HG03378 (cell line): Measurements from ENCODE around the gene CNTN1.

Source experiments
- ATAC-seq: cut with Tn5 transposase; IDR thresholded peaks from one replicate; pipeline ENCODE4 v1.9.1; 2021; ENCODE audit warnings: mild to moderate bottlenecking, moderate library complexity; ENCODE audit not compliant: unreplicated experiment

The CNTN1 gene

DNA sequence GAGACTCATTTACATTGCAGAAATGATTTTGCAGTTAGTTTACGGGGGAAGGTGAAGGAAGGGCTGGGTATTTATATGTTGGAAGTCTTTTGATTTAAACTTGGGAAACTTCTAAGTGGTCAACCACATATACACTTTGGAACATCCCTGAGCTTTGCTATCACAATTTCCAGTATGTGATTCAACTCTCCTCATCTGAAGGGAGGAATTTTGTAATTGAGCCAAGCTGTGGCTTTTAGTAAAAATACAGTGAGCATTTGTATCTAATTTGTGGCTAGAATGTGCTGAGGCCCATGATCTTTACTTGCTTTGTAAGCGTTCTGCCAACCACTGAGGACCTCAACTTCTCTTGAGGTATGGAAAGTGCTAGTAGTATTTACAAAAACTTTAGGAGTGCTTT is 260.8 kb downstream of the CNTN1 start:
- ATAC-seq: no peak

DNA sequence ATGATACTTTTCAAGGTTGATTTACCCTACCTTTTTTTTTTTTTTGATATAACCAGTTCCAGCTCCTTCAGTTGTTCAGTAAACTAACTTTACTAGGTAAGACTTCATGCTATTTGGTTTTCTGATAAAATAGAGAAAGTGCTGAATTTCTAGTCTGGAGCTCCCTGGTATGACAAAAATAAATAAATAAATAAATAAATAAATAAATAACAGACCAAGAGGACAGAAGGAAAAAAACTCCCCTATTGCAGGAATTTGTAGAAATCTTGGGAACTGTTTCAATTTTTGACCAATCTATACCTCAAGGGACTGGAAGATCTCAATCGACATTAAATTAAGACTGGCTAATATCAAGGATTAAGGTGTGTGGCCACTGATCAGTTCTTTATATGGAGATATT is 265.2 kb downstream of the CNTN1 start:
- ATAC-seq: no peak

DNA sequence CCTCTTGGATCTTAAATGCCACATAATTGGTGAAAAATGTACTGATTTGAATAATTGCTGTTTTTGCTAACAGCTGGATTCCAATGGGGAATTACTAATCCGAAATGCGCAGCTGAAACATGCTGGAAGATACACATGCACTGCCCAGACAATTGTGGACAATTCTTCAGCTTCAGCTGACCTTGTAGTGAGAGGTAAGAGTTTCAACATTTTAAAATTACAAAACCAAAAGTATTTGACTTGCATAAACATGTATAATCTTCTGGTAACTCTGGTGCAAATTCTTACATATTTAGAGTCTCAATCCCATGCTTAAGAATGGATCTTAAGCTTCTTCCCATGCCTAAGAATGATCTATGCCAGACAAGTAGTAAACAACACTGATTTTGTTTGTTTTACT is 266.8 kb downstream of the CNTN1 start:
- ATAC-seq: no peak

DNA sequence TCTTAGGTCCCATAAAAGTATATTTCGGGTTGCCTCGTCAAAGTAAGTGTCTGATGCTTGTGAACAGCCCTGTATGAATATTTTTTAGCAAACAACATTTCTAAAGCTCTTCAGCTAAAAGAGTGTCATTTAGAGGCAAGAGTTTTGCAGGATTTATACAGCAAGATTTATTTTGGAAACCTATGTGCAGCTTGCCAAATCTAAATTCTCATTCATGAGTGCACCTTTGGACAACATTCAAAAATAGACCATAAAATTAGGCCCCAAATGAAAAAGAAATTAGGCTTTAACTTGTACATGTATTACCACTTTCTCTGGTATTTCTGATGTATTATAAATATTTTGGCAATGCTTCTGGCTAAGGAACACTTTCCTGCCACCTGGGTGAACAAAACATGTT is 271.5 kb downstream of the CNTN1 start:
- no peak for ATAC-seq

DNA sequence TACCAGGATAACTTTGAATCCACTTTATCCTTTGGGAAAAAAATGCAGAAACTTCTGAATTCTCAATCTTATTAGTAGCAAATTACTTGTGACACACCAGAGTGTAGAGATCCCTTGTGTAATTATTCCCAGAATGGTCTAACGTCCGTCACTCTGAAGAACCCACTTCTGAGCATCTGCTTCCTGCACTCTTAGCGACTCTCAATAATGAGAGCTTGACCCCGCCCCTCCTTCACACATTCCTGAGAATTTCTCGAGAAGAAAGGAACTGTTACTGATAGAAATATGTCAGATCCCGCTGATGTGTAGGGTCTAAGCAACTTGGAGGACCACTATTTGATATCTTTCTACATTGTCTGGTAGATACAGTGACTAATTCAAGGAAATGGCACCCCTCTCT is 277.6 kb downstream of the CNTN1 start:
- no peak for ATAC-seq

DNA sequence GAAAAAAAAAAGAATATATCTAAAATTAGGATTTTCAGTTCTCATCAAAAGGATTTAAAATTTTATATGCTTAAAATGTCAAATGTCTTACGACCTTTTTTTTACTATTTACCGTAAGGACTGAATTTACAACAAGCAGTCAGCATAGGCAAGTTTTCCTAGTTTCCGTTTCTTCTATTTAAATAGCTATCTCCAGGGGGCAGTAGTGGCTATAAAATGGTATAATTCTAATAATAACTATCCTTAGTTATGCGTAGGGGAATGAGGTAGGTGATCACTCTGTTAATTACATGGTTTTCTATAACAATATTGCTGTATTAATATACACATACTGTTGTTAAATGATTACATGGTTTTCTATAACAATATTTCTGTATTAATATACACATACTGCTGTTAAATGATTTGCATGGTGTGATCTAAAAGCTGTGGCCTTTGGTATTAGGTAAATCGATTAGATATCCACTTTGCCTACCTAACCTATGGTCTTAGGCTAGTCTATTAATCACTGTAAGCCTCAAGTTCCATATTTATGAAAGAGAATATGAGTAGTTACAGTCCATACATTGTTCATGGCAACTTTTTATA is 278.2 kb downstream of the CNTN1 start:
- ATAC-seq: no peak

DNA sequence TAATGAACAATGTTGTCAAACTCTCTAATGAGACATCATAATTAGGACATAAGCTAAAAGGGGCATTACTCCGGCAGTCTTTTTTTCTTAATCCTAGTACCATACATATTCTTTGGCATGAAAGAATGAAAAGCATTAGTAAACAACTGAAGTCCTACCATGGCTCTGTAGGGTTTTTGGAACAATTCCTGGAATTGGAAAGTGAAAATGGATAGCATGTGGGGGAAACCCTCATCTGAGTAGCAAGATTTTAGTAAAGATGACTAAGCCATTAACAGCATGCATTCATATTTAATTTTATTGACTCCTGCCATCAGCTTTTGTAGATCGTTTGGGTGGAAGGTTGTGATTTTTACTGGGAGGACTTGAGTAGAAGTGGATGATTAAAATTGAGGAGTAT is 279.7 kb downstream of the CNTN1 start:
- no peak for ATAC-seq

DNA sequence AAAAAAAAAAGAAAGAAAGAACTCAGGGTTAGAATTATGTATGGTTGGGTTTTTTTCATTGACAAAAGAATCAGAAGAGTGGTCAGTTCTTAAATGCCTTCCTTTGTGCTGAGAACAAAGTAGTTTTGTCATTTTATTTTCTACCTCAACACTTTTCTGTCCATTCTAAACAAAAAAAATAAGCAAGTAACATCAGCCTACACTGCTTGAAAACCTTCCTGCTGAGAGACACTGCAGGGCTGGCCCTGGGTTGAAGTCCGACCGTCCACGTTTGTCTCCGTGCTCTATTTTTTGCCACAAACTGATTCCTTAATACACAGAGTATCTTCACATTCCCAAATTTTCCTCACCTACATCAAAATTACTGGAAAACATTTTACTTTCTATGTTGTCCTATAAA is 284.3 kb downstream of the CNTN1 start:
- ATAC-seq: no peak

DNA sequence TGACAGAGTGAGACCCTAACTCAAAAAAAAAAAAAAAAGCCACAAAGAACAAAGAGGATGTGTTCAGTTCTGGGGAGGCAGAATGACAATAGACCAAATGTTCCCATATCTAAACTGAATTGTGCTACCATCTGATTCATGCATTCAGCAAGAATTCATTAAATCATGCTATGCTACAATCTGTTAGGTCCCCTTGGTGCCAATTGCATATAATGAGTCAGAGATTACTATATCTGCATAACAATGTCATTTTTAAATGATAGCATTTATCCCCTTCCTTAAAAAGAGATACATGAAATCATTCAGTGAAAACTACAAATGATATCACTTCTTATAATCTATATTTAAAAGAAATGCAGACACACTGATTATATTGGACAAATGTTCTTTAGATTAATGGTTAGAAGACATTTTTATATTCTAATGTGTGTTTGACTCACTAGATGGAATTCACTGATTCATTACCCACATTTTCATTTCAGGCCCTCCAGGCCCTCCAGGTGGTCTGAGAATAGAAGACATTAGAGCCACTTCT is 288.3 kb downstream of the CNTN1 start:
- ATAC-seq: no peak

DNA sequence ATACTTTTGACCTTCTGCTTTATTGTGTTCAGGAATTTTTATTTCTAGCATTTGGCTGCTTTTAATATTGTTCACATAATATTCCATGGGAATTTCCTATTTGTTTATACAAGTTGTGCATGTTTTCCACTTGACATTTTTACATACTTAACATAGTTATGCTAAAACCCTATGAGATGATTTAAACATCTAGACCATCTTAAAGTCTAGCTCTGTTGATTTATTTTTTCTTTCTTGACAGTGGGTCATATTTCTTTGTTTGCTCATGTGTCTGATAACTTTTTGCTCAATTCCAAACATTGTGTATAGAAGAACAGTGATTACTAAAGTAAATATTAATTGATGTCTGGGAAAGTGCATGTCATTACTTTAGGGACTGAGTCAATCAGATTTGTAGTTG is 293.8 kb downstream of the CNTN1 start:
- ATAC-seq: no peak

DNA sequence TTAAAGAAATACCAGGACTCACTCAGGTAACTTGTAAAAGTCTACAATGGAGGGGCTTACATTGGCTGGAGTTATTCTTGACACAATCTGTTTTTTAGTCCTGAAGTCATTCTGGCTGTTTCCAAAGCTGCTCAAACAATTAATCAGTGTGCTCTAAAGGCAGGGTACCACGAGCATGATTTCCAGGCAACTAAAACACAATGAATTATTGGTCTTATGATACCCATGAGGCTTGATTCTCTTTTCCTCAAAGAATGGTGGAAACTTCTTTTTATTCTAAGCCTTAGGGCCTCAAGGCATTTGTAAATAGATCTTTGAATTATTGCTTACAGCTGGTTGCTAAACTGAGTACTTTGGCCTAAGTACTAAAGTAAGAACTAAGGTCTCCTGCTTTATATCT is 296.1 kb downstream of the CNTN1 start:
- no peak for ATAC-seq

DNA sequence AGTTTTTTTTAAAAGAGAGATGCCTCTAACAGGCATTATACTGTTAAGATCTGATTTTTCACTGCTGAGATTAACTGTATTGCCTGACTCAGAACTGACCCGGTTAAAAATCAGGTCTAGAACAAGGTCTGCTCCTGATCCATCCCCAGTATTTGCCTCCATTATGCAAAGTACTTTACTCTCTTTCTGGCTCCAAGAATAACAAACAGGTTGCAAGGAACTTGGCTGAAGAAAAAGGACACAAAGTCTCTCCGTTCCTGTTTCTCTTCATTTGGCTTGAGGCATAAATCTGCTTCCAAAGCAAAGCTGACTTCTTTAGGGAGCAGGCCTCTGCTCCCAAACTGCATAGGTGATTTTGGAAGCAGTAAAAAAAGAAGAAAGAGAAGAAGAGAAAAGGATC is 296.6 kb downstream of the CNTN1 start:
- ATAC-seq: no peak

DNA sequence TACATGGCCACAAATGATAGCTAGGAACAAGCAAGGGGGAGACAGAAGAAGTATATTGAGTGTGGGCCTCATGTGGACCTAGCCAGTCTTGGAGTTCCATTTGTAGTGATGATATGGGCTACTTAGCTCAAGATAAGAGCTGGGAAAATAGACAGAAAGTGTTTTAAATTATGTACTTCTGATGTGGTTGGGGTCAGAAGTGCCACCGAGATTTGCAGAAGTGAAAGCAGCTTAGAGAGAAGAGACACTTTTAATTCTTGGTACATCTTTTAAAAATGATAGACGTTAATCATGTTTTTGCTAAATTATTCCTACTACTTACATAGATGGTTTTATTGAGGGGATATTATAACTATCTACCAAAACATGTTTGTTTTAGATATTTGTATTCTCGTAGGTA is 297.5 kb downstream of the CNTN1 start:
- ATAC-seq: no peak

DNA sequence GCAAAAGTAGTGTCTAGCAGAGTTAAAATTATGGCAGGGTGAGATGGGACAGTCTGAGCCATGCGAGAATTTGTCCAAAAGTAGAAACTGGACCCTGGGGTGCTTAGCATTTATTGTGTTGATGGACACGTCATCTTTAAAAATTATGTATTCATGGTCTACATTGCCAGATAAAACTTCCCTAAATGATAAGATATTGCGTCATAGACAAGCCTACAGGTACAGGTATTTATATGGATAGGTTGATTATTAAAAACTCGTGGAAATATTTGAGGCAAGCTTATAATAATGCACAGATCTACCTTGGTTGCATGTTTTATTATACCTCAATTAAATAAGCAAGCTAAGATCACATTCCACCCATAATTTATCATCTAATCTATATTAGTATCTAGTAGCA is 299.9 kb downstream of the CNTN1 start:
- no peak for ATAC-seq

DNA sequence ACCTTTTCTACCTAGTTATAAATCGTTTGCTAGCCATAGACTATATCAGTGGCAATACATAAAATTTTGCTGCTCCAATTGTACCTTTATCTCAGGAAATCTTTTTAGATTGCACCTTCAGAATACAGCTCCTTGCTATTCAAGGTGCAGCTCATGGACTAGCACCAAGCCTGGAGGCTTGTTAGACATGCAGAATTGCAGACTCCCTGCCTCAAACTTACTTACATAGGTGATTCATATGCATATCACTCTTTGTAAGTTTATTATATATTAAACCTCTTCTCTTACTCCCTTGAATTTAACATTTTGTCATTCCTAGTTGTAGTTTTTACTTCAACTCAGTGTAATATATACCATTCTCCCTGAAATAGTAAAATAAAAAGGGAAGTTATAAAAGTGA is 300.4 kb downstream of the CNTN1 start:
- ATAC-seq: no peak

DNA sequence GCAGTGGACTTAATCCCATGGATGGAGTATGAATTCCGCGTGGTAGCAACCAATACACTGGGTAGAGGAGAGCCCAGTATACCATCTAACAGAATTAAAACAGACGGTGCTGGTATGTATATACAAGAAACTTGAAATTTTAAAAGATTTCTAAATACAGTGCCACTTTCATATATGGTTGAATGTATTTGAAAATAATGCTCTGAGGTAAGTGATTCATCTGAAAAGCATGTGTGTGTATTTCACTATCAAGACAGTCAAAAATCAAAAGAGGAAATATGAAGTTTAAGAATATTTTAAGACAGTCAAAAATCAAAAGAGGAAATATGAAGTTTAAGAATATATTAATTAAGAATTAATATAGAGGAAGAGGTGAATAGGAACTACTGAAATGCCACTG is 300.9 kb downstream of the CNTN1 start:
- no peak for ATAC-seq

DNA sequence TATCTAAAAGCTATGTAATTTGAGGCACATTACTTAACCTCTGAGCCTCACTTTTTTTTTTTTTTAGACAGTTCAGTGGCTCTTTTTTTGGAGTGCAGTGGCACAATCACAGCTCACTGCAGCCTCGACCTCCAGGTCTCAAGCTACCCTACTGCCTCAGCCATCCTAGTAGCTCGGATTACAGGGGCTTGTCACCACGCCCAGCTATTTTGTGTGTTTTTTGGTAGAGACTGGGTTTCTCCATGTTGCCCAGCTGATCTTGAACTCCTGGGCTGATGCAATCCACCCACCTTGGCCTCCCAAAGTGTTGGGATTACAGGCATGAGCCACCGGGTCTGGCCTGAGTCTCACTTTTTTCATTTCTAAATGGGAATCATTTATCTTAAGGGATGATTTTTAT is 303.9 kb downstream of the CNTN1 start:
- ATAC-seq: no peak

DNA sequence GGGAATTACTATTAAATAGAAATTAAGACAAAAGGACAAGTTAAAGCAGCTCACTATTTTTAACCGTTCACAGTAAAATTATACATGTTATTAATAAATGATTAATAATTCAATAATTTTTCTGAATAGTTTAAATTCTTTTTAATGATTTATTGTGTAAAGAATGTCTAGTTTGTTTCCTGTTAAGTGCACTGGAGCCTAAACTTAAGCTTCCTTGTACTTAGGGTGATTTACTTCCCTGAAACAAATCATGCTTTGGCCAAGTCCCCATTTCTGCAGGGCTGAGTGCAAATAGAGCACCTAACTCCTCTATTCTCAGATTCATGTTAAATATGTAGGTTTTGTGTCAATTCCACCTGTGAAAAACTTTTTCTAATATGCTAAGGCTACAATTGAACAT is 307.0 kb downstream of the CNTN1 start:
- ATAC-seq: no peak

DNA sequence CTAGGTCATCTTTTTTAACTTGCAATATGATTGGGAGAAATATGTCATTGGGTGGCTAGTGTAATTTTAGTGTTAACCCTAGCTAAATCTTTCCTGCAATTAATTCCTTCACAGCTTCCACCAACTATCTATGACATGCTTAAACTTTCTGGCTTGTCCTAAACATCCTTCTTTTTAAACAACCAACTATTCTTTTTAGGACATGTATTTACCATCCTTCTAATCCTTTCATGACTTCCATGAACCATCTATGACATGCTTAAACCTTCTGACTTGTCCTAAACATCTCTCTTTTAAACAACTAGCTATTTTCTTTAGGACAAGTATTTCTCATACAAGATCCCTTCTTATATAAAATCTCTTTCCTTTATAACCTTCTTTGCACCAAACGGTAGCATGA is 316.2 kb downstream of the CNTN1 start:
- ATAC-seq: no peak

DNA sequence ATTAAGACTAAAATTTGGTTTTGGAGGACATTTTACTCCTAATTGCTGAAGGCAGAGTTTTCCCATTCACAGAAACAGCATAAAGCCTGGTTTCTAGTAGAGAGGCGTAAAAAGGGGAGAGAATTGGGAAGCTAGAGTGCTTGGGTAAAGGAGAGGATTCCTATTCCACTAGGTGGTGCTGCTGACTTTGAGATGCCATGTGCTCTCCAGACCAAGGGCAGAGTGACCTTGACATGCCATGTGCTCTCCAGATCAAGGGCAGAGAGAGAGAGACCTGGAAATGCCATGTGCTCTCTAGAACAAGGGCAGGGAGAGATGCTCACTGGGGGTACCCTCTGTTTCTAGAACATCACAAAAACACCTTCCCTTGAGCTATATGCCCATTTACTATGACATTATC is 319.7 kb downstream of the CNTN1 start:
- ATAC-seq: no peak

DNA sequence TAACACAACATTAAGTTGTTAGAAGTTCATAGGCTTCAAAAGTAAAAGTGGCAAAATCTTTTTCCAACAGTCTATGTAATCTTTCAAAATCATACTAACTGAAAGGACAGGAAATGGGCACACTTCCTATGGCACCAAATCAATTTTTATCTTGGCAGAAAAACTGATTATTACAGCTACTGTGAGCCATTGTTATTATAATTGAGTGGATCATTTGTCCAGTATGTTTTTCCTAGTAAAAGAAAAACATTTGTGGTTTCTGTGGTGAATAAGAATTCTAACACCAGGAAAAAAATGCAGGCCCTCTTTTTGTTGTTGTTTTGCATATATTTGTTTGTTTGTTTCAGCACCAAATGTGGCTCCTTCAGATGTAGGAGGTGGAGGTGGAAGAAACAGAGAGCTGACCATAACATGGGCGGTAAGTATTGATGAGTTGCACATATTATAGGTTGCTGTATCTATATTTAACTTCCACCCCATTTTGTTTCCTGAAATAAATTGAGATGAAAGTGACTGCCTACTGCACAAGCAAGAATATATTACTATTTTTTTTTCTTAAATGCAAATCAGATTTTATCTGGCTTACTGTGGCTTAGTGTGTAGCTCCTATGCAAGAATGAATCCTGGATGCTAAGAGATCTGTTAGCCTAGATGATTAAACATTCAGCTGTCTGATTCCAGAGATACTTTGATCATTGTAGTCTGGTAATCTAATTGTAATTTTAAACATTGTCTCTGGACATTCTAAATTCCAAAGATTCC is 321.8 kb downstream of the CNTN1 start:
- no peak for ATAC-seq

DNA sequence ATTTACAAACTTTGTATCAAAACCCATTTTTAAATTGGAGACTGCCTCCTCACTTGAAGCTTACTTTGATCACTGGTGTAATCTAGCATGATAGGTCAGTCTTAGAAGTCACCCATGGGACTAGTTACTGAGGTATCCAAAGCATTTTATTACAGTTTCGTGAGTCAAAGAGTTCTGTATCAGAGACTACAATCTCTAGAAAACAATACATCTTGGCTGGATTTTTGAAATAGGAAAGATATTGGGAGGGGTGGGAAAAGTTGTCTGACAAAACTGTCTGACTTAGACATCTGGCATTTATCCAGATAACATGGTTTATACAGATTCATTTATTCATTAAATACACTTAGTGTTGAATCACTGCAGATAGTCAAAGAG is 322.4 kb downstream of the CNTN1 start:
- ATAC-seq: no peak

DNA sequence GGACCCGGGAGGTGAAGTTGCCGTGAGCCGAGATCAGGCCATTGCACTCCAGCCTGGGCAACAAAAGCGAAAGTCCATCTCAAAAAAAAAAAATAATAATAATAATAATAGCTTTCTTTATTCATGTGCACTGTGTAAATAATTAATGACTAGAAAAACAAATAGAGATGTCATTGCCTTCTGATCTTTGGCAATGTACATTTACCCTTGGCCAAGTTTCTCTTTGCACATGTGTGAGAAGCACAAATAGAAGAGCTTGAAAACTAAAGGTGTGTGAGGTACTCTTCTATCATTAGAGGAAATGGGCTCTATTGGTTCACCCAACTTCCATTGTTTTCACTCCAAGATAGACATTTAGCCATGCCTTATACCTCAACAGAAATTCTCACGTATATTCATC is 325.8 kb downstream of the CNTN1 start:
- ATAC-seq: no peak
